GM10266 (cell line): ENCODE measurements around the gene AKT1.

ENCODE experiments used
- DNase-seq: peaks from one replicate; pipeline ENCODE4 v3.0.0; 2012; ENCODE audit errors: extremely low spot score
- TF ChIP-seq, protein P1 (sequence below): IDR thresholded peaks from 2 replicates; pipeline ENCODE4 v1.5.1; 2012; ENCODE audit warnings: mild to moderate bottlenecking, low read depth; ENCODE audit not compliant: control insufficient read depth, insufficient read depth; ENCODE audit errors: missing control alignments

AKT1 gene

GRCh38 chr14:104789752-104790743, 5.5 kb downstream of the AKT1 start:
- TF ChIP-seq, protein P1, sequence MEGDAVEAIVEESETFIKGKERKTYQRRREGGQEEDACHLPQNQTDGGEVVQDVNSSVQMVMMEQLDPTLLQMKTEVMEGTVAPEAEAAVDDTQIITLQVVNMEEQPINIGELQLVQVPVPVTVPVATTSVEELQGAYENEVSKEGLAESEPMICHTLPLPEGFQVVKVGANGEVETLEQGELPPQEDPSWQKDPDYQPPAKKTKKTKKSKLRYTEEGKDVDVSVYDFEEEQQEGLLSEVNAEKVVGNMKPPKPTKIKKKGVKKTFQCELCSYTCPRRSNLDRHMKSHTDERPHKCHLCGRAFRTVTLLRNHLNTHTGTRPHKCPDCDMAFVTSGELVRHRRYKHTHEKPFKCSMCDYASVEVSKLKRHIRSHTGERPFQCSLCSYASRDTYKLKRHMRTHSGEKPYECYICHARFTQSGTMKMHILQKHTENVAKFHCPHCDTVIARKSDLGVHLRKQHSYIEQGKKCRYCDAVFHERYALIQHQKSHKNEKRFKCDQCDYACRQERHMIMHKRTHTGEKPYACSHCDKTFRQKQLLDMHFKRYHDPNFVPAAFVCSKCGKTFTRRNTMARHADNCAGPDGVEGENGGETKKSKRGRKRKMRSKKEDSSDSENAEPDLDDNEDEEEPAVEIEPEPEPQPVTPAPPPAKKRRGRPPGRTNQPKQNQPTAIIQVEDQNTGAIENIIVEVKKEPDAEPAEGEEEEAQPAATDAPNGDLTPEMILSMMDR: no peak
- no peak for DNase-seq

GRCh38 chr14:104788873-104789663, 6.5 kb downstream of the AKT1 start:
- TF ChIP-seq, protein P1: no peak

DNA sequence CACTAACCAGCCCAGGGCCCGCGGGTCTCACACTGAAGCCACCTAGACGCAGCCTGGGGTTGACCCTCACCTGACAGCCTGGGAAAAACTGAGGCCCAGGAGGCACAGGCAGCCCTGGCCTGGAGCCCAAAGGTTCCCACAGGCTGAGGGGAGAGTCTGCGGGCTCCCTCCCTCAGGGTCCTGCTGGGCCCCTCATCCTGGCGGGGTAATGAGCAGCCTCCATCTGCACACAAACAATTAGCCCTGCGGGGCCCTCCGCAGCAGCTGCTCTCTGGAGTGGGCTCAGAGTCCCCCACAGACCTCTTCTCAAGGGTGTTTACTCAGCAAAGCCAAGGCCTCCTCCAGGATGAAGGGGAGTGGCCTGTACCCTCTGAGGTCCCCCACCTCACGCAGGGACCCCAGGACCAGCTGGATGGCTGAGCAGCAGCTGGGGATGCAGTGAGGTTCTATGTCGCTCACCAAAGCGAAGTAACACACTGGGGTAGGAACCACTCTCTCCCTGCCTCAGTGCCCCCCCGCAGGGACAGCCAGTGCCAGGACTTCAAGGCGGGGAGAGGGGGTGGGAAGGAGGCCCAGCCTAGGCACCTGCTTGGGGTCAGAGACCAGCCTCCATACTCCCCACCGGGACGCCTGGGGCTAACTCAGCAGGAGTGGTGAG, 7.3 kb downstream of the AKT1 start:
- no peak for DNase-seq
- TF ChIP-seq, protein P1: no peak

More at GRCh38 chr14:104788873-104789663, 6.5 kb downstream of the AKT1 start:
- DNase-seq: no peak

DNA sequence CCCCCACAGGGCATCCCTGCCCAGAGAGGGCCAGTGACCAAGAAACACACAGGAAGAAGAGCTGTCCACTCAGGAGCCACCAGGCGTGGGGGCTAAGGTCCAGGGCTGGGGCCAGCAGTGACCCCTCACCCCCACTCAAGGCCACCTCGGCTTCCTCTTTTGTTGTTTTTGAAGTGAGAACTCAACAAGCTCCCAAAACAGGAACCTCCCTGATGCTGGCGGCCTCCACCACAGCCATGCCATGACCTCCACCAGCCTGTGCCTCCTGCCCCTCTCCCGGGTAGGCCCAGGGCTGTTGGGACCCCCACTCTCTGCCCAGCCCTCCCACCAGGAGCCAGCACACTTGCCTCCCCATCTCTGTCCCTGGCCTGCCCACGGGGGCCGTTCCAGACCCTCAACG, 7.8 kb downstream of the AKT1 start:
- TF ChIP-seq, protein P1: no peak
- DNase-seq: no peak

GRCh38 chr14:104786726-104787675, 8.5 kb downstream of the AKT1 start:
- DNase-seq: no peak
- TF ChIP-seq, protein P1: no peak

DNA sequence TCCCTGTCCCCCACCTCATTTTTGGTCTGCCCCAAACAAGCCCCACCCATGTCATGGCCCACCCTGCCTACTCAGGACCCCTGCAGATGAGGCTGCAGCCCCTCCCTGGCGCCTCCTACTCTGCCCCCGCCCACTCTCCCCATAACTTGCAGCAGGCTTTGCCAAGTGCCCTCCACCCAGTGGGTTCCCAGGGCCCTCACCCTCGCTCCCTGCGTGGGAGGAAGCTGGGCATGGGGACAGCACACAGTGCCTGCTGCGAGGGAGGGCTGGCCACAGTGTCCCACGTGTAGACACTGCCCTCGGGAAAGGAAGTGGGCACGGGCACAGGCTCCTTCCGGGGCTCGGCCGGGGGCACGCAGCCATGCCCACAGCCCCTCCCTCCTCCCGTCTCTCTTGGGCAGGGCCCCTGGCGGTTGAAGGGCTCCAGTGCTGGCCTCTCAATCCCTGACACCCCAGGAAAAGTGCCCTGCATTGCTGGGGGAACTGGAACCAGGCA, 9.4 kb downstream of the AKT1 start:
- DNase-seq: no peak
- TF ChIP-seq, protein P1: no peak
